MCF 10A (cell line): Measurements from ENCODE around the gene FCHSD2. TPM values are rescaled to one million over a fixed set of nuclear protein-coding genes. Genes with fewer than 3 reads are reported as not detected.

Source experiments
- BruUV-seq: library from RNA; stranded (reverse); fragments of 400-500 nt; replicated peaks from 2 replicates; lab custom pipeline; 2021; lab: Mats Ljungman, UMichigan
- CTCF ChIA-PET: fragments of 300-600 bp; sonication (Branson Sonifier 250); formaldehyde crosslinking; extraction: SDS; loops from one replicate; lab custom pipeline; 2021; ENCODE audit warnings: antibody characterized with exemption, inconsistent platforms; lab: Yijun Ruan, JAX
- POLR2A ChIA-PET: fragments of 300-600, 350-650 bp; sonication (Branson Sonifier 250); formaldehyde crosslinking; extraction: SDS; loops from one replicate; lab custom pipeline; 2020; ENCODE audit warnings: antibody characterized with exemption, inconsistent platforms; lab: Yijun Ruan, JAX
- DNase-seq: peaks from one replicate; pipeline ENCODE4 v3.0.0-alpha.2; 2018; ENCODE audit not compliant: unreplicated experiment
- H3K27ac Mint-ChIP-seq: one replicate; pipeline ENCODE4 v1.8.0; 2022; ENCODE audit warnings: mild to moderate bottlenecking, low read depth, mixed read lengths; ENCODE audit not compliant: unreplicated experiment
- H3K27me3 Mint-ChIP-seq: one replicate; pipeline ENCODE4 v1.8.0; 2022; ENCODE audit warnings: mixed read lengths; ENCODE audit not compliant: insufficient read depth, unreplicated experiment
- H3K36me3 Mint-ChIP-seq: one replicate; pipeline ENCODE4 v1.8.0; 2022; ENCODE audit warnings: mild to moderate bottlenecking, moderate library complexity, mixed read lengths; ENCODE audit not compliant: insufficient read depth, unreplicated experiment
- H3K4me1 Mint-ChIP-seq: one replicate; pipeline ENCODE4 v1.8.0; 2022; ENCODE audit warnings: mixed read lengths; ENCODE audit not compliant: insufficient read depth, unreplicated experiment
- H3K4me3 Mint-ChIP-seq: one replicate; pipeline ENCODE4 v1.8.0; 2022; ENCODE audit warnings: mild to moderate bottlenecking, moderate library complexity, mixed read lengths; ENCODE audit not compliant: unreplicated experiment
- H3K9me3 Mint-ChIP-seq: one replicate; pipeline ENCODE4 v1.8.0; 2022; ENCODE audit warnings: mixed read lengths; ENCODE audit not compliant: unreplicated experiment
- intact Hi-C: fragments of 100-400 bp; cut with micrococcal nuclease; formaldehyde crosslinking; loops from 2 replicates; pipeline ENCODE4 v1.14.1; 2022
- total RNA-seq: library from RNA; stranded (reverse); gene quantifications from 2 replicates; pipeline ENCODE4 v1.2.3, GENCODE V29; 2022
- TF ChIP-seq, protein P1 (sequence below): fragments of 200-600 bp; IDR thresholded peaks from one replicate; pipeline ENCODE4 v1.8.0; 2022; ENCODE audit warnings: antibody characterized with exemption, mild to moderate bottlenecking; ENCODE audit not compliant: unreplicated experiment

The FCHSD2 gene
- total RNA-seq, 1 experiment from 2014 or later = 12.8 TPM

- ChIA-PET POLR2A (no interaction called here), CTCF (interaction anchor here (0.6 to 1.2 kb wide), 2 partner anchors 213 to 415 kb away, joined by 3 read pairs; no protein-coding TSS in a partner anchor)
- intact Hi-C loops = no loop called here
- TF ChIP-seq, protein P1, sequence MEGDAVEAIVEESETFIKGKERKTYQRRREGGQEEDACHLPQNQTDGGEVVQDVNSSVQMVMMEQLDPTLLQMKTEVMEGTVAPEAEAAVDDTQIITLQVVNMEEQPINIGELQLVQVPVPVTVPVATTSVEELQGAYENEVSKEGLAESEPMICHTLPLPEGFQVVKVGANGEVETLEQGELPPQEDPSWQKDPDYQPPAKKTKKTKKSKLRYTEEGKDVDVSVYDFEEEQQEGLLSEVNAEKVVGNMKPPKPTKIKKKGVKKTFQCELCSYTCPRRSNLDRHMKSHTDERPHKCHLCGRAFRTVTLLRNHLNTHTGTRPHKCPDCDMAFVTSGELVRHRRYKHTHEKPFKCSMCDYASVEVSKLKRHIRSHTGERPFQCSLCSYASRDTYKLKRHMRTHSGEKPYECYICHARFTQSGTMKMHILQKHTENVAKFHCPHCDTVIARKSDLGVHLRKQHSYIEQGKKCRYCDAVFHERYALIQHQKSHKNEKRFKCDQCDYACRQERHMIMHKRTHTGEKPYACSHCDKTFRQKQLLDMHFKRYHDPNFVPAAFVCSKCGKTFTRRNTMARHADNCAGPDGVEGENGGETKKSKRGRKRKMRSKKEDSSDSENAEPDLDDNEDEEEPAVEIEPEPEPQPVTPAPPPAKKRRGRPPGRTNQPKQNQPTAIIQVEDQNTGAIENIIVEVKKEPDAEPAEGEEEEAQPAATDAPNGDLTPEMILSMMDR = no peak
- Mint-ChIP-seq H3K27ac (peak overlapping the region; percentile 33), H3K36me3 (peaks cover 15% of the 10 kb centered on the region), H3K4me3 (peak overlapping the region; percentile 99), H3K9me3 (no peaks in the 10 kb centered on the region), H3K4me1 (peaks cover 7% of the 10 kb centered on the region), H3K27me3 (no peaks in the 10 kb centered on the region)
- TSS peak; percentile 34 for BruUV-seq
- peak; percentile 16 for DNase-seq
These were observed 1.7 kb downstream of the FCHSD2 start for GRCh38 chr11:73140213-73141030.

DNA sequence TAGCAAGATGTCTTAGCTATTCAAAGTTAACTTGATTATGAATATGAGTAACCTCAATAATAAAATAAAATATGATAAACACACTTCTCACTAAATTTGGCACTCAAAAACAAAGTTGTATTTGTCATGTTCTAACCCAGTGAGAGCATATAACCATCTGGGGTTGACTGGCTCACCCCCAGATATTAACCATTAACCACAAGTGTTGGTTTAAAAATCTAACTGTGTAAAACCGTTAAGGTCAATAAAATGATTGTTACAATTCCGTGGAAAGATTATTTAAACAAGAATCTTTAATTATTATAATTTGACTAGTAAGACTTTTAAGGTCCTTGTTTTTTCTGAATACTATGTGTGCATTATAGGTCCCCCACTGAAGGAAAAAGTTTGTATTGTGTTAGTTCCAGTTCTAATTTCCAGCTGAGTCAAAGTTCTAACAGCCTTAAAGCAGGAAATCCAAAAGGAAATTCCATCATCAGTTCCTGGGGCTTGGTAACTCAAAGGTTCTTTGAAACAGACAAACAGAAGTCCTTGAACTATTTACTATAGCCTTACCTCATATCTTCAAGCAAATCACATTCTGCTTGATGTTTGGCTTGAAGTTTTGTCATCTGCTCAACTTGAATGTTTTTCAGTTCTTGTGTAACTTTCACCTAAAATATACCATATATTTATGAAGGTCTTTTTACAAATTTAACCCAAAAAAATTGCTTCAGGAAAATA lies 2.5 kb downstream of the FCHSD2 start:
- no TSS peak for BruUV-seq
- H3K4me3 Mint-ChIP-seq = no peak overlapping the region
- ChIA-PET CTCF (interaction anchor here (0.6 to 1.2 kb wide), 2 partner anchors 212 to 414 kb away, joined by 3 read pairs; no protein-coding TSS in a partner anchor), POLR2A (no interaction called here)
- H3K27ac Mint-ChIP-seq = no peak overlapping the region
- TF ChIP-seq, protein P1 = no peak
- DNase-seq = no peak
- no peaks in the 10 kb centered on the region for H3K9me3 Mint-ChIP-seq
- intact Hi-C loops = no loop called here
- peaks cover 7% of the 10 kb centered on the region for H3K4me1 Mint-ChIP-seq
- H3K36me3 Mint-ChIP-seq = peaks cover 15% of the 10 kb centered on the region
- no peaks in the 10 kb centered on the region for H3K27me3 Mint-ChIP-seq

DNA sequence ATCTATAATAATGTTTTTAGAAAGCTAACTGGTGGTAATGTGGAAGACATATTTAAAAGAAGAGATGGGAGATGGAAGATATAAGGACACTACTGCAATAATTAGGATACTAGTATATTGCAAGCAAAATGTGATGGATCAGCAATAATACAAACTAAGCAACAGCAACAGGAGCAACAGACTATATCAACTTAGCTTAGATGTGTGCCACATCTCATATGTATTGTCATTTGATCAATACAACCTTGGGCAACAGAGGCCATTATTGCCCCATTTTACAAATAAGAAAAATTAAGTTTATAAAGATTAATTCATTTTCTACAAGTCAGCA lies 4.2 kb downstream of the FCHSD2 start:
- Mint-ChIP-seq H3K4me3 (no peak overlapping the region), H3K36me3 (peaks cover 15% of the 10 kb centered on the region), H3K27me3 (no peaks in the 10 kb centered on the region), H3K4me1 (peaks cover 7% of the 10 kb centered on the region), H3K9me3 (no peaks in the 10 kb centered on the region), H3K27ac (no peak overlapping the region)
- POLR2A ChIA-PET = interaction anchor here (0.9 kb wide), 1 partner anchor 16 kb away, joined by 4 read pairs; no protein-coding TSS in a partner anchor
- CTCF ChIA-PET = interaction anchor here (0.6 kb wide), 1 partner anchor 212 kb away, joined by 3 read pairs; no protein-coding TSS in a partner anchor
- intact Hi-C loops = no loop called here
- BruUV-seq = no TSS peak
- TF ChIP-seq, protein P1 = no peak
- no peak for DNase-seq
